HG02571 (cell line): ENCODE data around the gene HAPLN3.

Experiments used
- ATAC-seq: cut with Tn5 transposase; IDR thresholded peaks from one replicate; pipeline ENCODE4 v1.9.1; 2021; ENCODE audit warnings: mild to moderate bottlenecking, moderate library complexity; ENCODE audit not compliant: unreplicated experiment

Gene HAPLN3

DNA sequence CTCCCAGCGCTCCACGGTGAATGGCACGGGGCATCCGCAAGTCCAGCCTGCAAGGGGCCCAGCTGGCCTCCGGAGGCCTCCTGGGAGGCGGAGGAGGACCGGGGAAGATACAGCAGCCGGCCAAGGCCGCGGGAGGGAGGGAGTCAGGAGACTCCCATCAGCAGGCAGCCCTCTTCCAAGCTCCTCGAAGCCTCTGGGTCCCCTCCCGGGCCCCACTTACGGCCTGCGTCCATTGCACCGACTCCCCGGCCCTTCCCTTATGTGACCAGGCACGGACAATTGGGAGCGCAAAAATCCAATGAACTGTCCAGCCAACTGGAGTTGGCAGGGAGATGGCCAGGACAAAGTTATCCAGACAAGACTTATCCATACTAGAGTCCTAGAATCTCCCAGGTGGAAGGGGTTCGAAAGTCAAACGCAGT, 17.2 kb upstream of the HAPLN3 start:
- ATAC-seq = no peak

- ATAC-seq = no peak
These were observed 16.4 kb upstream of the HAPLN3 start for GRCh38 chr15:88911766-88912118.

DNA sequence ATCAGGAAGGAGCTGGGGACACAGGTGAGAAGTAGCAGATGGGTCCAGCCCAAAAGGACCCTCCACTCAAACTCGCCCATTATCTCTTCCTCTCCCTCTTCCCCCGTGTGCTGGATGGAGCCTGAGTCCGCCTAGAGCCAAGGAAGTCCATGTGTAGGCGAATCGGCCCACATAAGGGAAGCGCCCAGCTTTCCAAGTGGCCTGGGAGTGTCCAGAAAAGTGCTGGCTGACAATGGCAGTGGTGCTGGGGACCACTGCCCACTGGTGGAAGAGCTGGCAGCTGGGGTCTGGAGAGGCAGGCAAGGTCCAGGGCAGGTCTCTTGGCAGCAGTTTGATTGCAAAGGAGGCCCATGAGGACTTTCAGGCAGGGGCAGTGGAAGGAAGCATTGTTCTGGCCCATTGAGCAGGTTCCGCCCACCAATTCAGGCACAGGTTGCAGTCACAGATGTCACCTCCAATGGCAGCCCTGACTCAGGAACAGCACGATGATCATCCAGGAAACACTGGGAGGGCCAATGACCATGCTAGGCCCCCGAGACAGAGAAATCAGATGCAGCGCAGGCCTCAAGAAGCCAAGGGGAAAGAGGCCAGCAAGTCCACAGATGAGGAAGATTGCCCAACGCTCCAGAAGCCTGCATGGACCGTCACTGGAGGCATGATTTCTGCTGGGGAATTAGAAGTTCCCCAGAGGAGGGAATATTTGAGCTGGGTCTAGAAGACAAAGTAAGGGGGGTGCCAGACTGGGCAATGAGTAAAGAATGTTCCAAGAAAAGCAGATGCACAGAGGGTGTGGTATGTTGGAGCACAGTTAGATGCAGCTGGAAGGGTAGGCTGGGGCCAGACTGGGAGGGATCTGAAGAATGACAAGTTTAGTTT, 14.8 kb upstream of the HAPLN3 start:
- ATAC-seq = no peak

- no peak for ATAC-seq
These were observed 13.6 kb upstream of the HAPLN3 start for GRCh38 chr15:88908697-88909621.

DNA sequence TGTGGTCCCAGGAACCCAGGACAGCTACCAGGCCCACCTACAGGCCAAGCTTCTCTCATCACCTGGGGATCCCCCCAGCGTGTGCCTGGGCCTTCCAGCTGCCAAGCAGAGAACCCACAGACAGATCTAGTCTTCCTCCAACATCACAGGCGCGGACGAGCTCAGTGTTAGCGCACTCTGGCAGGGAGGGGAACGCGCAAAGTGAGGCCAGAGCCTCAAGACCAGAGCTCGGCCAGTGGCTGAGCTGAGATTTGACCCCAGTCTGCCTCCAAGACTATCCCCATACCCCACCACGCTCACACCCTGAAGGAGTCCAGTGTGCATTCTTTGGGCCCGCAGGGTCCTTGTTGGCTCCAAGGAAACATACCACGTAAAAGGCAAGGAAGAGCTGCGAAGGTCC, 12.8 kb upstream of the HAPLN3 start:
- ATAC-seq = no peak

- ATAC-seq = no peak
These were observed 11.8 kb upstream of the HAPLN3 start for GRCh38 chr15:88907111-88907510.

DNA sequence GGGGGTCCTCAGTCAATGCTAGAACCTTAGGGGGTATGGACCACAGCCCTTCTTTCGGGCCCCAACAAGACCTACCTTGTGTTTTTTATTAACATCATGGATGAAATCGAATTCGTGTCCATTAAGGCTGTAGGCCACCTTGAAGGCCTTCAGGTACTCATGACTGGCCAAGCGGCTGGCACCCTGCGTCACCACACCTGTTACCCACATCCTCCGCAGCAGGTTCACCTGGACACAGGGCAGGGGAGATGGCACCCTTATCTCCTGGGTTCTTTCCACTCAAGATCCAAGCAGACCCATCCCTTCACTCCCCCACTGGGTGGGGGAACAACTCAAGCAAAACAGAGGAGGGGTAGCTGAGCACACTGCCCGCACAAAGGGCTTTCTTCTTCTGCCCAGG, 11.2 kb upstream of the HAPLN3 start:
- ATAC-seq = no peak

- no peak for ATAC-seq
These were observed 10.8 kb upstream of the HAPLN3 start for GRCh38 chr15:88906130-88906529.

- no peak for ATAC-seq
These were observed 10.2 kb upstream of the HAPLN3 start for GRCh38 chr15:88905576-88905975.

GRCh38 chr15:88904624-88905327, 9.4 kb upstream of the HAPLN3 start:
- peak; percentile 73 for ATAC-seq

GRCh38 chr15:88904257-88904623, 8.9 kb upstream of the HAPLN3 start:
- no peak for ATAC-seq

- no peak for ATAC-seq
These were observed 7.5 kb upstream of the HAPLN3 start for GRCh38 chr15:88902846-88903245.

DNA sequence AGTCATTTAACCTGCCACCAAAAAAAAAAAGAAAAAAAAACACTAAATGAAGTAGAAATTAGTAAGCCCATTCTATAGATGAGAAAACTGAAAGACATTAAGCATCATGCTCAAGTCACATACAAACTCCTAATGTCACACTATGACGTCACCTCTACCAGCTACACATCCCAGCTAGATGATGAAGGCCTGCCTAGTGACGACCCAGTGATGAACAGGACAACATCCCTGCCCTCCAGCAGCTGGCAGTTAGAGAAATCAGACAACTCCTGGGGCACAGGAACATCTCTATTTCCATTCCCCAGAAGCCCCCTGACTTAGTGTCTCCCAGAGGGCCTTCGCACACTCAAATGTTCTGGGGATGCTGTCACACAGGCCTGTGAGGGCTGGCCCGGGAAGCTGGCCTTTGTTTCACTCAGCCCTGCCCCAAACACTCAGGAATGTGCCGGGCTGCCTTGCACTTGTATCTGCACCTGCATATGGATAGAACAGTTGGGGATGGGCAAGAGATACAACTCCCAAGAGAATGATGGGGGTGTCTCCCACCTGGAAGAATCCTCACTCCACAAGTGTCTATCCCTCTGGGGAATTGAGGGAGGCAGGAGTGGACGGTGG, 7.0 kb upstream of the HAPLN3 start:
- ATAC-seq = no peak

DNA sequence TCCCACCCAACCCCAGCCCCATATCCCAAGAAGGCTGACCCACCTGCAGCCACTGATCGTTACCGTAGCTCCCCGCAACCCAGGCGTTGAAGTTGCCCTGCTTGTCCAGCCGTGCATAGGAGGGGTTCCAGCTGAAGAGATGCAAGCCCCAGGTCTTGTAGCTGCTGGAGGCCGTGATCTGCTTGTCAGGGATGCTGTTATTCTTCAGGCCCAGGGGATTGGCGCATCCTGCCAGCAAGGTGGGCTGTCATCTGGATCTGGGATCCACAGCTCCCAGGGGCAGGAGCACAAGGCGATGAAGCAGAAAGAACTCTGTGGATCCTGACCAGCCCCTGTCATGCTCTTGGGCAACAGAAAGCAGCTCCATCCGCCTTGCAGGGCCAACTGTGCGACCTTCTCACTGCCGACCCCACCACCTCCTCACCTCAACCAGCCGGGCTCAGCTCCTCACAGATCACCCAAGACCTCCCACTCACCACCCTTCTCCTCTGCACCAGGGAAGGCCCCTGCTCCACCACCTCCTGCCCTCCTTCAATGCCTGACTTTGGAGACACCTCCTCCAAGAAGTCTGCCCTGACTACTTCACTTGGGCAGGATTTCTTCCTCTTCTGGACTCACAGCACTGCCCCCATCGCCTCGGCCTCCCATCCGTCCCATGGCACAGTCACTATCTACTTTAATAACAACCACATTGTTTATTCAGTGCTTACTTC, 6.3 kb upstream of the HAPLN3 start:
- ATAC-seq = no peak

DNA sequence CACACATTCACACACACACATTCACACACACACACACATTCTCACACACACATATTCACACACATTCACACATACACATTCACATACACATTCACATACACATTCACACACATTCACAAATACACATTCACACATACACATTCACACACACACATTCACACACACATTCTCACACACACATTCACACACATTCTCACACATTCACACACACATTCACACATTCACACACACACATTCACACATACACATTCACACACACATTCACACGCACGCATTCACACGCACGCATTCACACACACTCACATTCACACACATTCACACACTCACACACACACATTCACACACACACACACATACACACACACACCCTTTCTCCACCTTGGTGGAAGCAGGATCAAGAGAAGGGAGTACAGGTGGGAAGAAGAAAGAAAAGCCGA, 5.7 kb upstream of the HAPLN3 start:
- no peak for ATAC-seq

GRCh38 chr15:88900309-88900981, 5.1 kb upstream of the HAPLN3 start:
- ATAC-seq = no peak

DNA sequence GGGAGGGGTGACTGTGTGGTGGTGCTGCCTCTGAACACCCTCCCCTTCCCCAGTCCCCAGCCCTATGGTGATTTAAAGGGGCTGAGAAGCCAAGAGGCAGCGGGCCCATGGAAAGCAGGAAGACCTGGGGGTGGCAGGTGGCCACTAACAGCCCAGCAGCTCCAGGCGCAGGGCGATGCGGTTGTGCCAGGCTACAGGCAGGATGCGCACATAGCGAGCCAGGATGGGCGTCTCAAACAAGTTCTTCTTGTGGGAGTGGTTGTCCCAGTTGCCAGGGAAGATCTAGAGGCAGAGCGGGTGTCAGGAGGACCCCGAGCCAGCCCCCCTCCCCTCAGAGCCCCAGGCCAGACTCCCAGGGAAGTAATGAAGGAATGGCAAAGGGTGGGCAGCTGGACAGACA, 3.9 kb upstream of the HAPLN3 start:
- ATAC-seq = no peak

DNA sequence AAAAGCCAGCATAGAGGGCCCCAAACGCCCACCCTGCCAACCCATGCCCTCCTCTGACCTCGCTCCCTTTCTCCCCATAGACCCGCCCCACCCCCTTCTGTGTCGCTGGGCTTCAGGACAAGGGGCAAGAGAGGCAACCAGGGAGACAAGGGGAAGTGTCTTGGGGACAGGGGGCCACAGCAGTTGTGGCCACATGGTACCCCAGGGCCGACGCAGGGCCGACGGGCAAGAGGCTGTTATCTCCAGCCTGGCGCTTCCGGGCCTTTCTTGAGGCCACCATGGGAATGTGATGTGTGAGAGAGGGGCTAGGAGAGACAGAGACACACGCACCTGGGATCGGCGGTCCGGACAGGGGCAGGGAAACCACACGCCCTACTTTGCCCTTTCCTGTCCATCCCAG, 3.4 kb upstream of the HAPLN3 start:
- no peak for ATAC-seq

DNA sequence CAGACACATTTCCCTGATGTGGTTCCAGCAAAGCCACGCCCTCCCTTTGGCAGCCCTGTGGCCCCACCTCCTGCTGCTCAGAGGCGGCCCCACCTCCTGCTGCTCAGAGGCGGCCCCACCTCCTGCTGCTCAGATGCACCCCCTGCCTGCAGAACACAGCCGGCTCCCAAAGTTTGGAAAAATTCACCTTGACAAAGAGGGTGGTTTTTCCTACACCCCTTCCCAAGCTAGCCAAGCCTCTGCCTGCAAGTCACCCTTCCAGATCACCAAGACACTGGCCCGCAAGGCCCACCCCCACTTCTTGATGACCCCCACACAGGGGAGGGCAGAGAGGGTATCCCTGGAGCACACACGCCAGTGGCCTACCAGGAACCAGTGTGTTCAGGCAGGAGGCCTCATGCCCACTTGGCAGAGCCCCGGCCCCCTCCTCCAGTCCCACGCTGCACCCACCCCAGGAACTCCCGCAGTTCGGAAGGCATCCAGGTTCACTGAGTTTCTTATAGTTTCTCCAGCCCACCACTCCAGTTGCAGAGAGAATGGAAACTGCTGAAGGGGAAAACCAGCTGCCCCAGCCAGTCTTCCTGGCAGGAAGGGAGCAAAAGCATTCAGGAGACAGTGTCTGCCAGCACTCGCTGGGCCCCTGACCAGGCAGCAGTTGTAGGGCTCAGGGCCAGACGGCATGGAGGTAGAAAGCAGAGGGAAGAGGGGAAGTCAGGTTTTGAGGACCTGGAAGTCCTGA, 2.3 kb upstream of the HAPLN3 start:
- no peak for ATAC-seq
